NCI-H2107 treated with DMSO at 0.1 percent for 48 hours (cell line): Measurements from ENCODE around the gene SLC39A5.
"Not testable (repeated sequence)": the region's sequence is repeated elsewhere in the genome, so short reads cannot be mapped to it uniquely, and the experiment has no call there.

Source experiments
- DNase-seq: peaks from one replicate; lab custom pipeline; 2025; ENCODE audit not compliant: unreplicated experiment; lab: John Stamatoyannopoulos, UW

Gene SLC39A5, protein sequence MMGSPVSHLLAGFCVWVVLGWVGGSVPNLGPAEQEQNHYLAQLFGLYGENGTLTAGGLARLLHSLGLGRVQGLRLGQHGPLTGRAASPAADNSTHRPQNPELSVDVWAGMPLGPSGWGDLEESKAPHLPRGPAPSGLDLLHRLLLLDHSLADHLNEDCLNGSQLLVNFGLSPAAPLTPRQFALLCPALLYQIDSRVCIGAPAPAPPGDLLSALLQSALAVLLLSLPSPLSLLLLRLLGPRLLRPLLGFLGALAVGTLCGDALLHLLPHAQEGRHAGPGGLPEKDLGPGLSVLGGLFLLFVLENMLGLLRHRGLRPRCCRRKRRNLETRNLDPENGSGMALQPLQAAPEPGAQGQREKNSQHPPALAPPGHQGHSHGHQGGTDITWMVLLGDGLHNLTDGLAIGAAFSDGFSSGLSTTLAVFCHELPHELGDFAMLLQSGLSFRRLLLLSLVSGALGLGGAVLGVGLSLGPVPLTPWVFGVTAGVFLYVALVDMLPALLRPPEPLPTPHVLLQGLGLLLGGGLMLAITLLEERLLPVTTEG

DNA sequence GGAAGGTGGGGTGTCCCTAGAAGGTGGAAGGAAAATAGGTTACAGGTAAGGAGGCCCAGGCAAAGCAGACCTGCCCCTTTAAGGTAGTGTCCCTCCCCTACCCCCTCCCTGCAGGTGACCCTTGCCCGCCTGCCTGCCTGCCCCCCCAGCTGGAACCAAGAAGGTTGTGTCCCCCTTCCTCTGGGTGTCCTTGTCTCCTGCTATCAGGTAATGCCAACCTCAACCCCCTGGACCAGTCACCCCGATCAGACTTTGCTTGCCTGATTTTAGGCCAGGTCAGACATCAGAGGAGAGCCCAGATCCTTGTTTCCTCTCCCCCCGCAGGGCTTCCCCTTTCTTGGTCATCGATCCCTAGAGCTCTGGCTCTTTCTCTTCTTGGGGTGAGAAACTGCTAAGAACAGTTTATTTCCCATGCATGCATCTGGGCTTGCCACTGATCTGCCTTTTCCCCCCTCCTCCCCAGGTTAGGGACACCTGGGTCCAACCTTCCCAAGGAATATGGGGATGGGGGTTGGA is at the start of gene SLC39A5:
TSS of gene SLC39A5 (plus strand) at position 136 of the 516 bp plus-strand sequence. CDS start 1,224 bp downstream, outside the sequence.
- no peak for DNase-seq

DNA sequence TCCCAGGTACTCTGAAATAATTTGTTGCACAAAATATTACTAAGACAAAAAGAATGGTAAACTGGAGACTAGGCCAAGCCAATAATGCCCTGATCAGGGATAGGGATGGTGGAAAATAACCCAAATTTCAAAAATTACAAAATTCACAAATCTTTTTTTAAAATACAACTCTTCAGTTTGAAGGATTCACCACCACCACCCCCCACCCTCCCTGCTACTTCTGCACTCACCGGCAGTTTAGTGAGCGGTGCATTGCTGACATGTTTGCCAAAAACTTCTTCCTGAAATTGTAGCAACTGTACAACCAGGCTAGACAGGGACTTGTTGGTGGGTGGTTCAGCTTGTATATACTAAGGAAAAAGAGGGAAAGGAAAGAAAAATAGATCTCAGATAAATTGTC is 42.9 kb upstream of the SLC39A5 start:
- no peak for DNase-seq

DNA sequence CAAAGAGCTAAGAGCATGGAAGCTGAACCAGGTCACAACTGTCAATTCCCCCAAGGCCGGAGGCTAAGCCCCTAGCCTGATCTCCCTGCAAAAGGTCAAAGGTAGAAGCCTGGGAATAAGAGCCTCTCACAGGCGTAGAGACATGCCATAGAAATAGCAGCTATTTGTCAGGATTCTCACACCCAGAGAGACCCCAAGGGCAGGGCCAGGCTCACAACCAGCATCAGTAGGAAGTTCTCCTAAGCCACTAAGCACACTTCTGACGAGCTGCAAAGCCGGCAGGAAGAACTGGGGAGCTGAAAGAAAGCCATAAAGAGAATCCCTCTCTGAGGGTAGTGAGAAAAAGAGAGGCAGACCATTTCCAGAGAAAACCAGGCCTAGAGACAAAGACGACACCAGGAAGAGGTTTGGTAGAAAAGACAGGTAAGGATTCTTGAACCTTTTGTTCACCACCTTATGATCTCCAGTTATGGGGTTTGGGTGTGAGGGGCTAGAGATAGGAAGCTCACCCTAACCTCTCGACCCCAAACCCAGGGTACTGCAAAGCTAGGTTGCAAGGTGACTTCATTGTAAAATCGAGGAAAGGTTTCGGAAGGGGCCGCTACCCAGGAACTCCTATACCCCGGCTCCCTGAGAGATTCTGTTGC is 41.6 kb upstream of the SLC39A5 start:
- no peak for DNase-seq

DNA sequence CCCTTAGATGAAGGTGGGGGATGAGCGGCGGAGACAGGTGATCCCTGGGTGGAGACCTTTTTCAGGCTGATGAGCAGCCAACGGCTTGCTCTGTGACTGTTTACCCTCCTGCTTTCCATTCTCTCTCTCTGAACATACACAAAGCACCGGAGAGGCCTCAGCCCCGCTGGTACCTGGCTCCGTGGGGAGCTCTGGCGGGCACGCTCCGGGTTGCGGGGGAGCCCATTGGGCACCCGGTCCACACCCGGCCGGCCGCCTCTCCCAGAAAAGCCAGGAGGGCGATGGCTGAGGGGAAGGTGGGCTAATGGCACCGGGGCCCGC is 41.1 kb upstream of the SLC39A5 start:
- DNase-seq, result no peak

DNA sequence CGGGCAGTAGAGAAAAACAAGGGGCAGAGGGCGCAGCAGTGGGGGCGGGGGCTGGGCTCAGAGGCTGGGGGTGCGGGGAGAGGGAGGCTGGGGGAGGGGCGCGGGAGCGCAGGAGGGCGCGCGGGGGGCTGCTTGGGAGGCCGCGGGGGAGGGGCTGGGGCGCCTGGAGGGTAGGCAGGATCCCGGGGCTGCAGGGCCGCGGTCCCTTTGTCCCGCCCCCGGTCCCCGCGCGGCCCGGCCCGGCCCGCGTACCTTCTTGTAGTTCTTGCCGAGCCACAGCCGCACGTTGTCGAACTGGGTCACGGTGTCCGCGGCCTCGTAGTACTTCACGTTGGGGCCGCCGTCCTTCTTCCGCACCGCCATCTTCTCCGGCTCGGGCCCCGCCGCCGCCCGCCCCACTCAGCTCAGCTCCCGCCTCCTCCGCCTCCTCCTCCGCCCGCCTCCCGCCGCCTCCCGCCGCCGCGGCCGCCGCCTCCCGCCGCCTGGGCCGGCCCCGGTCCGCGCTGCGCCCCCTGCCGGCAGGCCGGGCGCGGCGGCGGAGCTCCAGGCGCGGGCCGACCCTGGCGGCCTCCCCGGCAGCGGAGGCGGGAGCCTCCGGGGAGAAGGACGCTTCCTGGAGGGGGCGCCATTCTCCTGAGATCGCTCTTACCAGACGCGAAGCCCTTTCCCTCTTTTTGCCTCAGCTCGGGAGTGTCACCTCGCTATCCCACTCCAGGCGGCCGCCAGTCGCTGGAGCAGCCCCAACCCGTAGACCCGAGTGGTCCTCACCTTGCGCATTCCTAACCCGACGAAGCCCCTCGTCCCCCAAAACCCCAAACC is 40.5 kb upstream of the SLC39A5 start, which contains the start of gene SMARCC2:
TSS of gene SMARCC2 (minus strand) at position 385 of the 819 bp plus-strand sequence. CDS start at position 363, 22 bp downstream.
- DNase-seq, result peak; percentile 71

DNA sequence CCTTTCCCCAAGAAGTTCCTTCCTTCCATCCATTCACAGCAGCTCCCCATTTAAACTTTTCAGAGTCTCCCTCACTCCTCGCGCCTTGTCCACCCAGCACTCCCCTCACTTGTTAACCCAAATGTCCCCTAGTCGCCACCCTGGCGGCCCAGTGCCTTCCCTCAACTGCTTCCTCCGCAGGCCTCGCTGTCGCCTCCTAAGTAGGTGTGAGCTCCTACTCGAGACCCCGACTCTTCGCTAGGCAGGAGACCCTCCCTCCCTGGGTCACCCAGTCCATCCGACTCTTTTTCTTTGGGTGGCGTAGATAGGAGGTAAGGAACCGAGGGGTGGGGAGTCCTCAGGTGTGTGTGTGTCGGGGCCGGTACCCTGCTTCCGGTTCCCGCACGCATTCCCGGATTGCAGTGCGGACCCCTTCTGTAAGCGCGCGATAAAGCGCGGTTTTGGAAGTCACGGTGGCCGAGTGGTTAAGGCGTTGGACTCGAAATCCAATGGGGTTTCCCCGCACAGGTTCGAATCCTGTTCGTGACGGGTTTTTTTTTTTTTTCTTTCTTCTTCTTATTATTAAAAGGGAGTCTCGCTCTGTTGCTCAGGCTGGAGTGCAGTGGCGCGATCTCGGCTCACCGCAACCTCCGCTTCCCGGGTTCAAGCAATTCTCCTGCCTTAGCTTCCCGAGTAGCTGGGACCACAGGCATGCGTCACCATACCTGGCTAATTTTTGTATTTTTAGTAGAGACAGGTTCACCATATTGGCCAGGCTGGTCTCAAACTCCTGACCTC is 39.7 kb upstream of the SLC39A5 start:
- peak; percentile 73 for DNase-seq

DNA sequence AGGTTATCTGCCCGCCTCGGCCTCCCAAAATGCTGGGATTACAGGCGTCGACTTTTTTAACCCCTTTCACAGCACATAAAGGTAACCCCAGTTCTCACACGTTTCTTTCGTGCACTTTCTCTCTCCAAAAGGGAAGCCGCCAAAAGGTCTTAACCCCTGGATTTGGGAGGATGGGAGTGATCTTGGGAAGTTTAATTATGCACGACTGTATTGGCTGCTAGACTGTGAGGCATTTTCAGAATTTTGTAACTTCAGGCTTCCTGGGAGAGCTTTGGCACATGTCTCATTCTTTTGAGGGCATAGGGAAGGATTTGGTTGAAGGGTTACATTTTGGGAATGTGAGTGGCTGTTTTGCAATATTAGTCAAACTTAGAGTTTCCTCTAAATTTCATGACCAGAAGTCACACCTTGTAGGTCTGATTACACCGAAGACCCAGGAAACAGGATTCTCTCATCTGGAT is 39.1 kb upstream of the SLC39A5 start:
- no peak for DNase-seq

DNA sequence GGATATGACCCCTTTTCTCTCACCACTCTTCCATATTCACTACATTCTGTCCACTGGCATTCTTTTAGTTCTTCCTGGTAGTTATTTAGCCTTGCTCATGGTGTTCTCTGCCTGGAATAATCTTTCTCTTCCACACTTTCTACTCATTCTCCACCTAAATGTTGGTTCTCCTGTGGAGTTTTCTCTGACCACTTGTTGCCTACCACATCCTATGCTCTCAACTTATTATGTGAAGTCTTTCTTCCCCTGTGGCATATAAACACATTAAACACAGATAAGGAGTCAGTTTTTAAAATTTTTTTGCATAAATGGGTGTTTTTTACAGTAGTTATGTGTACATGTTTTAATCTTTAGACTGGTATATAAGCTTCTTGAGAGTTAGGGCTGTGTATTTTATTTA is 37.3 kb upstream of the SLC39A5 start:
- no peak for DNase-seq

DNA sequence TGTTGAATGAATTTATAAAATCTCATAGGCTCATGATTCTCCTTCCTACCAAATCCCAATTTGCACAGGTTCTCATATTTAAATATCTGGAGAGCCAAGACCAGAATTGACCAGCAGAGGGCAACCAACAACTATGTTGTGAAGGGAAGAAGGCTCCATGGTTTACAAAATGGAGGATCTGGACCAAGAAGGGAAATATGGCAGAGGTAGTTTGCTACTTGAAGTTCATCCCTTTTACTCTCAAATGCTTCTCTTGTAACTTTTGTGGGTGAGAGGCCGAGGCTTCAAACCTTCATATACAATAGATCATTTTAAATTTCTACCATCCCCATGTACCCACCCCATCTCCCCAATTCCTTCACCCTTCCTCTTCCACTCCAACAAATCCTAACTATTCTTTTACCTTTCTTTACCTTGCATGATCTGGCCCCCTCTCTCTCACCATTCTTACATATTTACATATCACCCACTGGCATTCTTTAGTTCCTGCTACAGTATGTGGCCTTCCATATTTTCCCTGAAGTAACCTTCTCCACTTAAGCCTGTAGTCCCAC is 36.7 kb upstream of the SLC39A5 start:
- DNase-seq, result peak; percentile 90

DNA sequence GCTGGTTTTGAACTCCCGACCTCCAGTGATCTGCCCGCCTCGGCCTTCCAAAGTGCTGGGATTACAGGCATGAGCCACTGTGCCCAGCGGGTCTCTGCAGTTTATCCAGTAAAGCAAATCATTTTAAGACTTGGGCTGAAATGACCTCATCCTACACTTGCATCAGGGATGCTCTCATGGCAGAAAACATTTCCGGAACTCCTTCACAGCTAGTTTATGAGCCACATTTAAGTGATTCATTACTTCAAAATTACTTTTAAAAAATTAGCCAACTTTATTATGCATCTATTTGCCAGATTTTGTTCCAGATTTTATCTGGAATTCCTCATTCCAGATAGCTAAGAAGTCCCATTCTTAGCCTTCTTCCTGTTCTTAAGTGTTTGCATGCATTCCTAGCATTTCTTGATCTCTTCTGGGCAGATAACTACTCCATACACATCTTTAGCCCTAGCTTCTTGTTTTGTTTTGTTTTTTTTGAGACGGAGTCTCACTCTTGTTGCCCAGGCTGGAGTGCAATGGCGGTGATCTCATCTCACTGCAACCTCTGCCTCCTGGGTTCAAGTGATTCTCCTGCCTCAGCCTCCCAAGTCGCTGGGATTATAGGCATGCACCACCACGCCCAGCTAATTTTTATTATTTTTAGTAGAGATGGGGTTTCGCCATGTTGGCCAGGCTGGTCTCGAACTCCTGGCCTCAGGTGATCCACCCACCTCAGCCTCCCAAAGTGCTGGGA is 32.9 kb upstream of the SLC39A5 start:
- DNase-seq, result not testable (repeated sequence)

DNA sequence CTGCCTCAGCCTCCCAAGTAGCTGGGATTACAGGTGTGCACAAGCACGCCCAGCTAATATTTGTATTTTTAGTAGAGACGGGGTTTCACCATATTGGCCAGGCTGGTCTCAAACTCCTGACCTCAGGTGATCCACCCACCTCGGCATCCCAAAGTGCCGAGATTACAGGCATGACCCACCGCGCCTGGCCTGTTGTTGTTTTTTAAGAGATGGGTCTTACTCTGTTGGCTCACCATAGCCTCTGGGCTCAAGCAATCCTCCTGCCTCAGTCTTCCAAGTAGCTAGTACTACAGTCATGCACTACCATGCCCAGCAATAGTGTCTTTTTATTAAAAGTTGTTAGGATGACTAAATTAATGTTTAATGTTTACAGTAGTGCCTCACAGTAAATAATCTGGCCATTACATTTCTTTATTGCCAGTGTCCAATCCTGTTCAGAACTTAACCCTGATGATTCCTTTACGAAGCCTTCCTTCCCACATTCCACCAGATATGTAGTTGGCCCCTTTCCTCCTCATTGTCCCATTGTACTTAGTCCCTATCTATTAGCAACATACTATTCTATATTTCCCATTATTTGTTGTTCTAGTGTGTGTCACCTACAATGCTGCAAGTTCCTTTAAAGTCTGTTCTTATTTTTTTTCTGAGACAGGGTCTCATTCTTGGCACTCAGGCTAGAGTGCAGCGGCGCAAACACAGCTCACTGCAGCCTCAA is 31.8 kb upstream of the SLC39A5 start:
- DNase-seq, result no peak

DNA sequence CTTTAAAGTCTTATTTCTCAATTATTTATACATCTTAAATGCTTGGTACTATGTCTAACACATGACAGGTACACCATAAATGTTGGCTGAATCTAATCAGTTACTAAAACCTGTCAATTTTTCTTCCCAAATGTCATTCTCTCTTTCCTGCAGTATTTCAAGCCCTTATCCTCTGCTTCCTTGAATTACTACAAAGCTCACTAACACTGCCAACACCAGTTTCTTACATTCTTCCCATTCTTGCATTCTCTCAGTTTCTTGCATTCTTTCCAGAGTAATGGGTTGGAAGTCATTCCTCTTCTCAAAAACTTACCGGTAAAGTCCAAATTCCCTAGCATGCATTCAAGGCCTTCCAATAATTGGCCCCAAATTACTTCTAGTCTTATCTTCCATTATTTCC is 31.0 kb upstream of the SLC39A5 start:
- DNase-seq, result no peak

DNA sequence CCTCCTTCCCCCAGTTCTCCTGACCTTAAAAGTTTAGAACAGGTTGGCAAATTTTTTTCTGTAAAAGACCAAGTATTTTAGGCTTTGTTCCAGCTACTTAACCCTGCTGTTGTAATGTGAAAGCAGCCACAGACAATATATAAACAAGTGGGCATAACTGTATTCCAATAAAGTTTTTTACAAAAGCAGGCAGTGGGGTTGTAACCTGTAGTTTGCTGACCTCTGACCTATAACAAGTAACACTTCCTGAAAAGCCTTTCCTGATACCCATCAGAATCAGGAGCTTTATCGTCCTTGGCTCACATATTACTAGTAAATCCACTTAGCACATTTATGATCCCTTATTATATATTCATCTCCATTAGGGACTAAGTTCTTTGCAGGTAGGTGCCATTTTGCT is 27.5 kb upstream of the SLC39A5 start:
- DNase-seq, result no peak

DNA sequence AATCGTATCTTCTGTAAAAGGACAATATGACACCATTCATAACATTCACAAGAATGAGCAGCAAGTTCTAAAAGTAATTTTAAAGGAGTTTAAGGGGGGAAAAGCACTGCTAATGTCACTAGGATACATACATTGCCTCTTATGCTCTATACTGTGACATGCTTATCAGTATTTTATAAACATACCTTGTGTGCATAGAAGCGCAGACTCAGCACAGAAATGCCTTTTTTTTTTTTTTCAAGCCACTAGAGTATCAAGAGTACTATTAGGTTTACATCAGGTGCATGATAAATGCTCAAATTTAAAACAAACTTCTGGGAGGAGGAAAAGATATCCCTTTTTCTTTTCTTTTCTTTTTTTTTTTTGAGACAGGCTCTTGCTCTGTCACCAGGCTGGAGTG is 27.0 kb upstream of the SLC39A5 start:
- no peak for DNase-seq

DNA sequence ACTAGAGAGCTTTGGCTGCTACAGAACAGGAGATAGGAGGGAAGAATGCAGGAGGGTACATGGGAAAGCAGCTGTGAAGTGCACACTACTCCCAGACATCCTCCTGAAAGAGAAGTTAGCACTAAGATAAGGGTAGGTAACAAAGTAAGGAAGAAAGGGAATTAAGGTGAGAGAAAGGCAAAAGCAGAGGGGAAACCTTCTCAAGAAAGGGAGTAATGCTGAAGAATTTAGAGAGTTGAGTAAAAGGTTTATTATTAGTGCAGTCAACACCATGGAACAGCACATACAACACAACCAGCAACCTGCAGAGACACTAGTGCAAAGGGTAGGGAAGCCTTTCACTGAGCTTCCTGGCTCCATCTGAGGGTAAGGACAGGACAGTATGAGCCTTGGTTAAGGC is 25.6 kb upstream of the SLC39A5 start:
- DNase-seq, result no peak

DNA sequence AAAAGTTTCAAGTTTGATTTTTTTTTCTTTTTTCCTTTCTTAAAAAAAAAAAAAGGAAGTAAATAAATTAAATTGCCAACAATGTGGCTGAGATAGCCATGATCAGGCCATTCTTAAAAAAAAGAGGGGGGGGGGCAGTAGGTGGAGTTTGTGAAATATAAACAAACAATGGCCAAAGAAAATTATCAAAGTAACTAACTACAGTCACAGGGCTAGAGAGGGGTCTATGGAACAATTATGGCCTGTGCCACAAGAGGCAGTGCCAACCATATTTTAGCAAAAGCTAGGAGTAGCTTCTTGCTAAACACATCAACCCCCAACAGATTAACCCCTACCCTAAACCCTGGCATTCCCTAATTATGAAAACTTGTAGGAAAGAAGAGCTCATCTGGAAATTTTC is 24.4 kb upstream of the SLC39A5 start:
- DNase-seq, result no peak

DNA sequence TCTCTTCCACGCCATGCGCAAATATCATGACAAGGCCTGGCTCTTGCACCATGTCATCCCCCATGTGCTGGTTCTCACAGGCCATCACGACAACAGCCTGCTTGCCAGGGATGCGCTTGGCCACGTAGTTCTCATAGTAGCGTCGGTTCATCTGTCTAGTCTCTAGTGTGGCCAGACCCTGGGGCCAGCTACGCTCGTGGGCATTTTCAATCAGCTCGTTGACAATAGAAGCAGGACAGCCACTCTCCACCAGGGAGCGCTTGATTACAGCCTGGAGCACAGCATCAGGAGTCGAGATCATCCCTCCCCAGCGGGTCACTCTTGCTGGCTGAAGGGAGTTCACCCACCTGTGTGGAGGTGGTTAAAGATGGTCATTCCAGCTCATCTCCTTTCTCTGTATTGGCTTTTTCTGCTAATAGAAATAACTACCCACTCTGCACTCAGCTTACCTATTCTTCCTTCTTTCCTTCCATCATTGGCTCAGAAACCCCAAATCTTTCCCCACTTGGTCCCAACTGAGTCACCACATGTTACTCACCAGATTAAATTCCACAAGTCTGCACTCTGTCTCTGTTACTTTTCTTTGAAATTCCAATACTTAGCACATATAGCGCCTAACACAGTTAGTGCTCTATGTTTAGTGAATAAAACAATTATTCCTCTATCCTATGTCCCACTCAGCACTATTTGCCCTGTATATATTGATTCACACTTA is 23.2 kb upstream of the SLC39A5 start:
- no peak for DNase-seq

DNA sequence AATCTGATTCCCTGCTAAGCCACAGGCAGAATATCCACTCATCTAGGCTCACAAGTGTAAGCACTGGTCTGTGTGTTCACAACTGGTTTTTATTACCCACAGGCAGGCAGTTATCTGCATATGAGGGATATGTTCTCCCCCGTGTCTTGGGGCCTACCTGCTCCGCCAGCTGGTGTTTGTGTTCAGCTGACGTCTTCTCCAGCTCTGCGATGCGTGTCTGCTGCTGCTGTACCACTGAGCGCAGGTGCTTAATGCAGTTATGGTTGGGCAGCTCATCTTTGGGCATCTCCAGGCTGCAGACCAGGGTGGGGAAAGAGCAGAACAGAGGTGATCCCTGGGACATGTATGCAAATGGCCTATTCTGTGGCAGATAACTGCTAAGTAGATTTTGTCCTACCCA is 21.8 kb upstream of the SLC39A5 start:
- no peak for DNase-seq
